OCI-LY7 (cell line): ENCODE results near the gene MAP4. TPM values are rescaled to one million over a fixed set of nuclear protein-coding genes. Genes with fewer than 3 reads are reported as not detected.

Source experiments
- BruUV-seq: library from RNA; stranded (reverse); fragments of 400-500 nt; replicated peaks from 2 replicates; lab custom pipeline; 2021; lab: Mats Ljungman, UMichigan
- CTCF ChIA-PET: fragments of 300-600 bp; sonication (Branson Sonifier 250); formaldehyde crosslinking; loops from one replicate; lab custom pipeline; 2022; ENCODE audit warnings: antibody characterized with exemption; ENCODE audit not compliant: unreplicated experiment; lab: Charles Lee
- POLR2A ChIA-PET: fragments of 300-600 bp; sonication (Branson Sonifier 250); formaldehyde crosslinking; loops from one replicate; lab custom pipeline; 2022; ENCODE audit warnings: antibody characterized with exemption; lab: Charles Lee
- DNase-seq: peaks from one replicate; pipeline ENCODE4 v3.0.0-alpha.2; 2015; ENCODE audit warnings: low spot score
- H2AFZ ChIP-seq: fragments of 200-600 bp; sonication (generic), shearing (Covaris generic); 2 replicates; pipeline ENCODE4 v1.6.1; 2014; ENCODE audit warnings: mild to moderate bottlenecking, antibody characterized with exemption, low read length, moderate library complexity
- H3K27ac ChIP-seq: fragments of 200-600 bp; sonication (generic); 2 replicates; pipeline ENCODE4 v1.5.1; 2014; ENCODE audit warnings: mixed run types, low read depth, mild to moderate bottlenecking, moderate library complexity, low read length, inconsistent platforms; ENCODE audit not compliant: poor library complexity, severe bottlenecking
- H3K36me3 ChIP-seq: fragments of 200-600 bp; sonication (generic); 2 replicates; pipeline ENCODE4 v1.6.1; 2014; ENCODE audit warnings: mild to moderate bottlenecking, antibody characterized with exemption, low read length, moderate library complexity, mixed read lengths; ENCODE audit not compliant: insufficient read depth
- H3K4me1 ChIP-seq: fragments of 200-600 bp; sonication (generic); 2 replicates; pipeline ENCODE4 v1.5.1; 2014; ENCODE audit warnings: mild to moderate bottlenecking, low read length; ENCODE audit not compliant: insufficient read depth, poor library complexity, severe bottlenecking
- H3K4me2 ChIP-seq: fragments of 200-600 bp; sonication (generic); 2 replicates; pipeline ENCODE4 v1.6.1; 2014; ENCODE audit warnings: mild to moderate bottlenecking, low read length
- H3K4me3 ChIP-seq: fragments of 200-600 bp; sonication (generic); 2 replicates; pipeline ENCODE4 v1.5.1; 2014; ENCODE audit warnings: mild to moderate bottlenecking, low read depth, low read length; ENCODE audit not compliant: poor library complexity, severe bottlenecking
- H3K79me2 ChIP-seq: fragments of 200-600 bp; sonication (generic); 2 replicates; pipeline ENCODE4 v1.6.1; 2016; ENCODE audit warnings: low read depth, mild to moderate bottlenecking, low read length, moderate library complexity, mixed read lengths; ENCODE audit not compliant: insufficient read depth
- H3K9me2 ChIP-seq: fragments of 200-600 bp; sonication (generic); 2 replicates; pipeline ENCODE4 v1.6.1; 2016; ENCODE audit warnings: mild to moderate bottlenecking, low read length, mixed read lengths; ENCODE audit not compliant: insufficient read depth
- H3K9me3 ChIP-seq: fragments of 200-600 bp; sonication (generic); 2 replicates; pipeline ENCODE4 v1.6.1; 2014; ENCODE audit warnings: mild to moderate bottlenecking, mixed run types, low read length, mixed read lengths
- H4K20me1 ChIP-seq: fragments of 200-600 bp; sonication (generic); 2 replicates; pipeline ENCODE4 v1.6.1; 2014; ENCODE audit warnings: mild to moderate bottlenecking, antibody characterized with exemption, low read length, moderate library complexity, mixed read lengths; ENCODE audit not compliant: insufficient read depth
- EZH2phosphoT487 ChIP-seq: fragments of 200-600 bp; sonication (generic); IDR thresholded peaks from 2 replicates; pipeline ENCODE4 v1.6.1; 2018; ENCODE audit warnings: low read depth, borderline replicate concordance, mild to moderate bottlenecking, mixed run types, antibody characterized with exemption, low read length, moderate library complexity, mixed read lengths
- intact Hi-C: fragments of 100-400 bp; cut with micrococcal nuclease; formaldehyde crosslinking; loops from one replicate; pipeline ENCODE4 v1.10.0; 2022; ENCODE audit not compliant: unreplicated experiment
- total RNA-seq, 2 experiments: library from RNA; depleted of rRNA in 1 of 2; stranded (reverse); fragments of >200 nt in 1 of 2; shearing (Covaris generic) in 1 of 2; gene quantifications; 2 replicates each; pipeline ENCODE4 v1.2.3, GENCODE V29; 2014 to 2022
- TF ChIP-seq, protein P1 (sequence below): fragments of 200-600 bp; sonication (generic); conservative IDR thresholded peaks from 2 replicates; pipeline ENCODE4 v1.5.1; 2014; ENCODE audit warnings: mild to moderate bottlenecking, antibody characterized with exemption, low read length, moderate library complexity, mixed read lengths

MAP4 gene
- total RNA-seq, 2 experiments from 2014 or later: 26.1 to 78.4 TPM

GRCh38 chr3:48000212-48000611 lies 16.0 kb downstream of the MAP4 start:
- Histone ChIP-seq H3K9me2 (no peaks in the 10 kb centered on the region), H4K20me1 (no peaks in the 10 kb centered on the region; the same call in 1 of the 2 replicates), H3K4me1 (no peaks in the 10 kb centered on the region), H3K27ac (no peak overlapping the region), H3K4me2 (no peak overlapping the region), H3K9me3 (no peaks in the 10 kb centered on the region), H3K4me3 (no peak overlapping the region), H3K79me2 (0 out of 2 replicates have a peak, but pooled peaks cover 4% of the 10 kb centered on the region), H2AFZ (no peak overlapping the region), H3K36me3 (no peaks in the 10 kb centered on the region)
- POLR2A ChIA-PET: interaction anchor here (0.6 kb wide), 1 partner anchor 656 kb away, joined by 5 read pairs; no protein-coding TSS in a partner anchor
- TF ChIP-seq, protein P1, sequence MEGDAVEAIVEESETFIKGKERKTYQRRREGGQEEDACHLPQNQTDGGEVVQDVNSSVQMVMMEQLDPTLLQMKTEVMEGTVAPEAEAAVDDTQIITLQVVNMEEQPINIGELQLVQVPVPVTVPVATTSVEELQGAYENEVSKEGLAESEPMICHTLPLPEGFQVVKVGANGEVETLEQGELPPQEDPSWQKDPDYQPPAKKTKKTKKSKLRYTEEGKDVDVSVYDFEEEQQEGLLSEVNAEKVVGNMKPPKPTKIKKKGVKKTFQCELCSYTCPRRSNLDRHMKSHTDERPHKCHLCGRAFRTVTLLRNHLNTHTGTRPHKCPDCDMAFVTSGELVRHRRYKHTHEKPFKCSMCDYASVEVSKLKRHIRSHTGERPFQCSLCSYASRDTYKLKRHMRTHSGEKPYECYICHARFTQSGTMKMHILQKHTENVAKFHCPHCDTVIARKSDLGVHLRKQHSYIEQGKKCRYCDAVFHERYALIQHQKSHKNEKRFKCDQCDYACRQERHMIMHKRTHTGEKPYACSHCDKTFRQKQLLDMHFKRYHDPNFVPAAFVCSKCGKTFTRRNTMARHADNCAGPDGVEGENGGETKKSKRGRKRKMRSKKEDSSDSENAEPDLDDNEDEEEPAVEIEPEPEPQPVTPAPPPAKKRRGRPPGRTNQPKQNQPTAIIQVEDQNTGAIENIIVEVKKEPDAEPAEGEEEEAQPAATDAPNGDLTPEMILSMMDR: no peak
- TF ChIP-seq EZH2phosphoT487: no peak
- BruUV-seq: no TSS peak
- intact Hi-C loops: no loop called here
- DNase-seq: no peak
- CTCF ChIA-PET: no interaction called here

GRCh38 chr3:47996440-47996839 lies 19.8 kb downstream of the MAP4 start:
- TF ChIP-seq, protein P1: no peak
- TF ChIP-seq EZH2phosphoT487: no peak
- Histone ChIP-seq H3K79me2 (0 out of 2 replicates have a peak, but pooled peaks cover 4% of the 10 kb centered on the region), H3K9me3 (no peaks in the 10 kb centered on the region), H3K4me2 (no peak overlapping the region), H4K20me1 (no peaks in the 10 kb centered on the region; the same call in 1 of the 2 replicates), H2AFZ (no peak overlapping the region), H3K4me3 (no peak overlapping the region), H3K36me3 (peaks cover 10% of the 10 kb centered on the region; the same call in 1 of the 2 replicates), H3K4me1 (no peaks in the 10 kb centered on the region), H3K27ac (no peak overlapping the region), H3K9me2 (no peaks in the 10 kb centered on the region)
- POLR2A ChIA-PET: interaction anchor here (0.7 to 1.1 kb wide), 2 partner anchors 15 to 456 kb away, joined by 3 read pairs; no protein-coding TSS in a partner anchor
- intact Hi-C loops: no loop called here
- no TSS peak for BruUV-seq
- CTCF ChIA-PET: no interaction called here
- DNase-seq: no peak

DNA sequence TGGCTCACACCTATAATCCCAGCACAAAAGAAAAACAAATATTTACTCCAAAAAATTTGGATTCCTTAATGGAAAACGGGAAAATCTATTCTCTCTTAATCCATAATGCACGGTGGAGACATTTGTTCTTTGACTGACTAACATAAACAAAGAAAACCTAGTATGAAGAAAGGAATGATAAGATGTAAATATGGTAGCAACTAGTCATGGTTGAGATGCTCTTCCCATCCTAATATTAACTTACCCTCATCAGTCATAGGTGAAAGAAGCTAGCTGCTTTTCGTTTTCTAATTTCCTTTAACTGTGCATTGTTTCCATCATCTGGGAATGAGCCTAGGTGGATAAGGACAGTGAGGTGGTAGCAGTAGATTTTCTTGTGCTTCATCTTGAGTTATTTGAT lies 22.0 kb downstream of the MAP4 start:
- BruUV-seq: no TSS peak
- Histone ChIP-seq H3K4me1 (no peaks in the 10 kb centered on the region), H3K36me3 (peaks cover 10% of the 10 kb centered on the region; the same call in 1 of the 2 replicates), H3K9me3 (no peaks in the 10 kb centered on the region), H4K20me1 (no peaks in the 10 kb centered on the region), H3K79me2 (0 out of 2 replicates have a peak, but pooled peaks cover 4% of the 10 kb centered on the region), H3K27ac (no peak overlapping the region), H3K4me3 (no peak overlapping the region), H3K4me2 (no peak overlapping the region), H2AFZ (no peak overlapping the region), H3K9me2 (no peaks in the 10 kb centered on the region)
- POLR2A ChIA-PET: interaction anchor here (0.7 to 1.0 kb wide), 3 partner anchors 17 to 72 kb away, joined by 3 to 4 read pairs (median 3); no protein-coding TSS in a partner anchor
- no peak for DNase-seq
- TF ChIP-seq, protein P1: no peak
- TF ChIP-seq EZH2phosphoT487: no peak
- CTCF ChIA-PET: no interaction called here
- intact Hi-C loops: loop anchor here (5.0 kb wide), 2 partner anchors 142 to 472 kb away; no protein-coding TSS in a partner anchor
